ENCODE measurements around the gene ABR.

ABR gene

DNA sequence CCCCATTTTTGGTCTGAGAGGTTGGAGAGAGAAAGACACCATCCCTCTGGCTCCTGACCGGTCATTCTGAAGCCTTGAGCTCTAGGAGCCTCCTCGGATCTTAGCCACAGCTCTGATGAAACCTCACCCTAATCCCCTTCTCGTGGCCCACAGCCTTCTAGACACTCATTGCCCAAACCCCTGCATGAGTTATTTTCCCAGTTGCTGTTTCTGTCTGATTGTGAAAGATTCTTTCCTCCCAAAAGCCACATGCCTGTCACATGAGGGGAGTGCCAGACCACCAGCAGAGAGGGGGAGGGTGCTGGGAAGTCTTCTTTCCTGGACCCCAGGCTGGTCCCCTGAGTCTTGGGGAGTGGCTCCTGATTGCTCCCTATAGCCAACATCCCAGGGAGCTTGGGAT is 17.6 kb upstream of the ABR start:
- Histone ChIP-seq H3K4me1 (ENCODE audit: control insufficient read depth, insufficient read depth, low read length) (no peaks in the 10 kb centered on the region), H3K9ac (ENCODE audit: low read length) (no peak overlapping the region), H3K27ac (ENCODE audit: low read depth, low read length) (no peak overlapping the region), H3K4me3 (ENCODE audit: low read length) (no peak overlapping the region), H3K36me3 (ENCODE audit: control insufficient read depth, insufficient read depth, low read length) (no peaks in the 10 kb centered on the region), H3K27me3 (ENCODE audit: control insufficient read depth, insufficient read depth, low read length) (no peaks in the 10 kb centered on the region)

DNA sequence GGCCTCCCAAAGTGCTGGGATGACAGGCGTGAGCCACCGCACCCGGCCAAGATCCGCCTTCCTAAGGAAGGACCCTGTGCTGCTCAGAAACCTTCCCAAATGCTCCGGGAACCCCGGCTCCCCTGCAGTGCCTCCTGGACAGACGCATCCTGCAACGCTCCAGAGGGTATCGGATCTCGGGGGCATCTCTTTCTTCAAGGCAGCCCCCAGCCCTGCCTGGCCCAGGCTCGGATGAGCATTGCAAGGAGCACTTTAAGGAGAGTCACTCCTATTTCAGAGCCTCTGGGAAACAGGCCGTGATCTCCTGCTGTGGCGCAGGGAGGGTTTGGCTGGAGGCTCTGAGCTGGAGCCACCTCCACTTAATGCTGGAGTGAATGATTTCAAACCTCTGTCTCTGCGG is 17.2 kb upstream of the ABR start:
- Histone ChIP-seq H3K9ac (ENCODE audit: low read length) (no peak overlapping the region), H3K27ac (ENCODE audit: low read depth, low read length) (no peak overlapping the region), H3K4me1 (ENCODE audit: control insufficient read depth, insufficient read depth, low read length) (no peaks in the 10 kb centered on the region), H3K36me3 (ENCODE audit: control insufficient read depth, insufficient read depth, low read length) (no peaks in the 10 kb centered on the region), H3K4me3 (ENCODE audit: low read length) (no peak overlapping the region), H3K27me3 (ENCODE audit: control insufficient read depth, insufficient read depth, low read length) (no peaks in the 10 kb centered on the region)

- H3K27ac ChIP-seq (ENCODE audit: low read depth, low read length) = no peak overlapping the region
Measured at GRCh38 chr17:1192911-1193699, 13.3 kb upstream of the ABR start.

GRCh38 chr17:1190751-1191331 is 11.1 kb upstream of the ABR start:
- Histone ChIP-seq H3K4me3 (ENCODE audit: low read length) (no peak overlapping the region), H3K9ac (ENCODE audit: low read length) (no peak overlapping the region), H3K27ac (ENCODE audit: low read depth, low read length) (no peak overlapping the region), H3K4me1 (ENCODE audit: control insufficient read depth, insufficient read depth, low read length) (peaks cover 6% of the 10 kb centered on the region), H3K27me3 (ENCODE audit: control insufficient read depth, insufficient read depth, low read length) (no peaks in the 10 kb centered on the region), H3K36me3 (ENCODE audit: control insufficient read depth, insufficient read depth, low read length) (no peaks in the 10 kb centered on the region)

More at GRCh38 chr17:1192911-1193699, 13.3 kb upstream of the ABR start:
- Histone ChIP-seq H3K4me1 (ENCODE audit: control insufficient read depth, insufficient read depth, low read length) (no peaks in the 10 kb centered on the region), H3K36me3 (ENCODE audit: control insufficient read depth, insufficient read depth, low read length) (no peaks in the 10 kb centered on the region), H3K9ac (ENCODE audit: low read length) (no peak overlapping the region), H3K27me3 (ENCODE audit: control insufficient read depth, insufficient read depth, low read length) (no peaks in the 10 kb centered on the region), H3K4me3 (ENCODE audit: low read length) (no peak overlapping the region)

- no peak overlapping the region for H3K4me3 ChIP-seq (ENCODE audit: low read length)
- no peak overlapping the region for H3K27ac ChIP-seq (ENCODE audit: low read depth, low read length)
- peaks cover 6% of the 10 kb centered on the region for H3K4me1 ChIP-seq (ENCODE audit: control insufficient read depth, insufficient read depth, low read length)
- no peaks in the 10 kb centered on the region for H3K27me3 ChIP-seq (ENCODE audit: control insufficient read depth, insufficient read depth, low read length)
- no peak overlapping the region for H3K9ac ChIP-seq (ENCODE audit: low read length)
- H3K36me3 ChIP-seq (ENCODE audit: control insufficient read depth, insufficient read depth, low read length) = no peaks in the 10 kb centered on the region
Measured at GRCh38 chr17:1188812-1189504, 9.2 kb upstream of the ABR start.

- H3K4me3 ChIP-seq (ENCODE audit: low read length) = peak overlapping the region; percentile 38
- no peaks in the 10 kb centered on the region for H3K27me3 ChIP-seq (ENCODE audit: control insufficient read depth, insufficient read depth, low read length)
- H3K27ac ChIP-seq (ENCODE audit: low read depth, low read length) = peak overlapping the region; percentile 41
- peaks cover 6% of the 10 kb centered on the region for H3K4me1 ChIP-seq (ENCODE audit: control insufficient read depth, insufficient read depth, low read length)
- H3K9ac ChIP-seq (ENCODE audit: low read length) = no peak overlapping the region
- H3K36me3 ChIP-seq (ENCODE audit: control insufficient read depth, insufficient read depth, low read length) = no peaks in the 10 kb centered on the region
Measured at GRCh38 chr17:1186923-1187771, 7.4 kb upstream of the ABR start.

- H3K4me1 ChIP-seq (ENCODE audit: control insufficient read depth, insufficient read depth, low read length) = peaks cover 6% of the 10 kb centered on the region
- no peak overlapping the region for H3K9ac ChIP-seq (ENCODE audit: low read length)
- H3K36me3 ChIP-seq (ENCODE audit: control insufficient read depth, insufficient read depth, low read length) = no peaks in the 10 kb centered on the region
- H3K27me3 ChIP-seq (ENCODE audit: control insufficient read depth, insufficient read depth, low read length) = no peaks in the 10 kb centered on the region
- H3K4me3 ChIP-seq (ENCODE audit: low read length) = no peak overlapping the region
- H3K27ac ChIP-seq (ENCODE audit: low read depth, low read length) = no peak overlapping the region
Measured at GRCh38 chr17:1186214-1186820, 6.5 kb upstream of the ABR start.

DNA sequence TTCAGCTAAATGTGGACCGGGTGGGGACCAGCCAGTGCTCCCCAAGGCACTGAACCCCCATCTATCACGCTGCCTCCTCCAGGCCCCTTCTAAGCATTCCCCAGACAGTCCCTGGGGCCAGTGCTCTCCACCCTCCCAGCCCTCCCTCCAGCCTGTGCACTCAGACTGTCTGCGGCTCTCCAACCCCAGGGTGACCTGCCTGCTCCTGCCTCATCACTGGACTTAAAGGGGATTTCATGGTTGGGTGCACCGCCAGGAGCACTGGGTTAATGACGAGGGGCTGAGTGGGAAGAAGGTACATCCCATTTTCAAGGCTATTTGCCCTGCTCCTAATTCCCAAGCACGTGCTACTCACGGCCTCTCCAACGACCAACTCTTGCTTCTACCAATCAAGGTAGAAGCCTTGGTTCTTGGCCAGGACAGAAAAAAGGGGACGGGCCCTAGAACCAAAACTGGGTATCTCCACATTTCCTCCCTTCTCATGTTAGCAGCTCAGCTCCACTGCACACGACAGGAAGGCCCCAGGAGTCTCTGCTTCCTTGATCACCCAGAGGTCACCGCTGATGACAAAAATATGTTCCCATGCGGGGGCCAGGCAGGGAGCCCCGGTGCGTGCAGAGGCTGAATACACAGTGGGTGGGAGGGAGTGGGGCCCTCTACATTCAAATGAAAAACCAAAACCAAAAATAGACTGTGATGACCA is 3.5 kb upstream of the ABR start:
- H3K36me3 ChIP-seq (ENCODE audit: control insufficient read depth, insufficient read depth, low read length) = no peaks in the 10 kb centered on the region
- H3K9ac ChIP-seq (ENCODE audit: low read length) = no peak overlapping the region
- no peak overlapping the region for H3K27ac ChIP-seq (ENCODE audit: low read depth, low read length)
- H3K4me1 ChIP-seq (ENCODE audit: control insufficient read depth, insufficient read depth, low read length) = peaks cover 11% of the 10 kb centered on the region
- no peak overlapping the region for H3K4me3 ChIP-seq (ENCODE audit: low read length)
- H3K27me3 ChIP-seq (ENCODE audit: control insufficient read depth, insufficient read depth, low read length) = no peaks in the 10 kb centered on the region

DNA sequence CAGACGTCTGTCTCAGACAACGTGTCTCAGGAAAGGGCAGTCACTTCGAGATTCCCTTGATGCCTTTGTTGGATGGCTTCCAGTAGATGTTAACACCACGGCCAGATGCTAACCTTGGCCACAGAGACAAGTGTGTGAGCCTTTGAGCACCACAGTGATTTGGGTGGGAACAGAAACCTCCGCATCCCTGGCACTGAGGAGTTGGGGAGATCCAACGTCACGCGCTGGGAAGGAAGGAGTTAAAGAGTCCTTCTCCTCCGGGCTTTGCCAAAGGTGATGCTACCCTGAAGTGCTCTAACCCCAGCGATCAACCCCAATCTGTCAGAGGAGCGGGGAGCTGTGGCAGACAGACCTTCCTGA is 3.0 kb upstream of the ABR start:
- Histone ChIP-seq H3K4me3 (ENCODE audit: low read length) (no peak overlapping the region), H3K9ac (ENCODE audit: low read length) (no peak overlapping the region), H3K36me3 (ENCODE audit: control insufficient read depth, insufficient read depth, low read length) (no peaks in the 10 kb centered on the region), H3K4me1 (ENCODE audit: control insufficient read depth, insufficient read depth, low read length) (peaks cover 11% of the 10 kb centered on the region), H3K27me3 (ENCODE audit: control insufficient read depth, insufficient read depth, low read length) (no peaks in the 10 kb centered on the region), H3K27ac (ENCODE audit: low read depth, low read length) (no peak overlapping the region)

DNA sequence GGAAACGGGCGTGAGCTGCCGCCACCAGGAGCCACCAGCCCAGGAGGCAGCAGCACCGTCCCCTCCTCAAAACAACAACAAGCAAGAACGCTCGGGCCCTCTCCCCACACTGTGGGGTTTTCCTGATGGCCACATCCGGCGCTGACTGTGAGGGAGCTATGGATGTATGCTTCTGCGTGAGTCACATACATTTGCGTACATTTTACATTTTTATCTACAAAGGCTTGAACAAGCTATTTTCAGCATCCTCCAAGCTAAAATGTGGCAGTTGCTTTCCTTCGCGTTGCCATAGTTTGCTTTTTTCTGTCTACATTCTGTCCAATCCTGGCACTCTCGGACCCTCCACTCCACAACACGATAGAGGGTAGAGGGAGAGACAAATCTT is 2.0 kb upstream of the ABR start:
- no peak overlapping the region for H3K27ac ChIP-seq (ENCODE audit: low read depth, low read length)

GRCh38 chr17:1180958-1181752 is 1.4 kb upstream of the ABR start:
- Histone ChIP-seq H3K27ac (ENCODE audit: low read depth, low read length) (no peak overlapping the region), H3K4me1 (ENCODE audit: control insufficient read depth, insufficient read depth, low read length) (peaks cover 5% of the 10 kb centered on the region), H3K9ac (ENCODE audit: low read length) (no peak overlapping the region), H3K27me3 (ENCODE audit: control insufficient read depth, insufficient read depth, low read length) (no peaks in the 10 kb centered on the region), H3K36me3 (ENCODE audit: control insufficient read depth, insufficient read depth, low read length) (no peaks in the 10 kb centered on the region), H3K4me3 (ENCODE audit: low read length) (no peak overlapping the region)

More for the DNA sequence above, 2.0 kb upstream of the ABR start:
- Histone ChIP-seq H3K27me3 (ENCODE audit: control insufficient read depth, insufficient read depth, low read length) (no peaks in the 10 kb centered on the region), H3K4me3 (ENCODE audit: low read length) (no peak overlapping the region), H3K36me3 (ENCODE audit: control insufficient read depth, insufficient read depth, low read length) (no peaks in the 10 kb centered on the region), H3K9ac (ENCODE audit: low read length) (no peak overlapping the region), H3K4me1 (ENCODE audit: control insufficient read depth, insufficient read depth, low read length) (peaks cover 5% of the 10 kb centered on the region)
